ENCODE data around the gene PLCD1.

PLCD1 gene

DNA sequence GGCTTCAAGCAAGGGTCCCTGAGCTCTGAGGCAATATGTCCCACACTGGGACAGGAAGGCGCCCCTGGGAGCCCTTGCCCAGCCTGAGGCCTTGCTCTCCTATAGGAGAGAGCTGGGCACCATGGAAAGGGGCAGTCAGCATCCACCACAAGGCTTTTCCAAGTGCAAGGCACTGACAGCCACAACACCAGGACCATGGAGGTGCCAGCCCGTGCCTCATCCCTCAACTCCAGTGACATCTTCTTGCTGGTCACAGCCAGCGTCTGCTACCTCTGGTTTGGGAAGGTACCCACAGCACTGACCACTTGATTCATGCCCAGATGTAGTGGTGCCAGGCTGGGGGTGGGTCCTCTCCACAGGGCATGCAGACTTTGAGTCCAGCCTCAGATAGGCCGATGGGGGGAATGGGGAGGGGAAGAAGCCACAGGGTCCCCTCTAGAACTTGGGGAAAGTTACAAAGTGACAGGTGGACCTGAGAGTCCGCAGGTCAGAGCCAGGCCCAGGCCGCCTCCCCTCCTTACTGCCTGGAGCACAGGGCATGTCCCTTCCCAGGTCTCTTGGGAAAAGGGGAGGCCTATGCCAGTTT, 27.1 kb downstream of the PLCD1 start:
- no peak overlapping the region for H3K4me3 Mint-ChIP-seq
- no peak overlapping the region for H3K27ac Mint-ChIP-seq
- H3K4me1 Mint-ChIP-seq (ENCODE audit: low read depth): peaks cover 28% of the 10 kb centered on the region
- H3K9me3 Mint-ChIP-seq (ENCODE audit: low read depth): no peaks in the 10 kb centered on the region
- peaks cover 2% of the 10 kb centered on the region for H3K36me3 Mint-ChIP-seq
- no peaks in the 10 kb centered on the region for H3K27me3 Mint-ChIP-seq

DNA sequence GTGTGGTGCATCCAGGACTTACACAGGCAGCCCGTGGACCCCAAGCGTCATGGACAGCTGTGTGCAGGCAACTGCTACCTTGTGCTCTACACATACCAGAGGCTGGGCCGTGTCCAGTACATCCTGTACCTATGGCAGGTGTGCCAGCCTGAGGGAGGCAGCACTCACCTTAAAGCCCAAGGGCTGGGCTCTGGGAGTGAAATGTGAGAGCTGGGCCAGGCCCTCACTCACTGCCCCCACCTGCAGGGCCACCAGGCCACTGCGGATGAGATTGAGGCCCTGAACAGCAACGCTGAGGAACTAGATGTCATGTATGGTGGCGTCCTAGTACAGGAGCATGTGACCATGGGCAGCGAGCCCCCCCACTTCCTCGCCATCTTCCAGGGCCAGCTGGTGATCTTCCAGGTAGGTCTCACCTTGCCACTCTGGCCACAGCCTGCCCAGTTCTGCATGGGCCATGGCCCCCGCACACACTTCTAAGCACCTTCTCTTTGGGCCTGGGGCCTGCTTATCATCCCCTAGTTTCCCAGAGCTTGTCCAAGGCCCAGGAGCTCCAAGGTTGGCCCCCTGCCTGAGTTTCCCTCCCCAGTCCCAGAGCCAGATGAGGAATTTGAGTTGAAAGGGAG, 27.9 kb downstream of the PLCD1 start:
- Mint-ChIP-seq H3K9me3 (ENCODE audit: low read depth) (peaks cover 2% of the 10 kb centered on the region), H3K27ac (no peak overlapping the region), H3K27me3 (no peaks in the 10 kb centered on the region), H3K4me3 (no peak overlapping the region), H3K4me1 (ENCODE audit: low read depth) (peaks cover 34% of the 10 kb centered on the region), H3K36me3 (peaks cover 7% of the 10 kb centered on the region)

DNA sequence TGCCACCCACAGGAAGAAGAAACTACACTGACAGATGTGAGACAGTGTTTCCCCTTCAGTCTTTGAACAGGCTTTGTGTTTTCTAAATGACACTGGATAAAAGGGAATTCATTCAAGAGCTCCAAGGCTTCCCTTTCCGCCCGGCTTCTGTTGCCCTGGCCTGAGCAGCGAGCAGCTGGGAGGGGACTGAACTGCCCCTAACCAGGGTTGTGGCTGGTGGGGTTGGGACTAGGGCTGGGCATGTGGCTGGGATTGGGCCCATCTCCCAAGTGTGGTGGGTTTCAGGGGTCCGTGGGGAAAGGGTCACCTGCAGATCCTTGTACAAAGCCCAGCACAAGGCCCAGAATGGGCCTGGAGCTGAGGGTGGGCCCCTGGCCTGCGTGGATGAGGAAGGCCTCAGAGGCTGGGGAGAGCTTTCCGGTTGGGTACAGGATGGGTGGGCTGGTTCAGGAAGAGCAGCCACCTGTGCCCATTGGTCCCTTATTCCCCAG, 28.4 kb downstream of the PLCD1 start:
- no peak overlapping the region for H3K27ac Mint-ChIP-seq
- H3K9me3 Mint-ChIP-seq (ENCODE audit: low read depth): peaks cover 3% of the 10 kb centered on the region
- no peak overlapping the region for H3K4me3 Mint-ChIP-seq
- H3K4me1 Mint-ChIP-seq (ENCODE audit: low read depth): peaks cover 39% of the 10 kb centered on the region
- H3K36me3 Mint-ChIP-seq: peaks cover 10% of the 10 kb centered on the region
- H3K27me3 Mint-ChIP-seq: no peaks in the 10 kb centered on the region

DNA sequence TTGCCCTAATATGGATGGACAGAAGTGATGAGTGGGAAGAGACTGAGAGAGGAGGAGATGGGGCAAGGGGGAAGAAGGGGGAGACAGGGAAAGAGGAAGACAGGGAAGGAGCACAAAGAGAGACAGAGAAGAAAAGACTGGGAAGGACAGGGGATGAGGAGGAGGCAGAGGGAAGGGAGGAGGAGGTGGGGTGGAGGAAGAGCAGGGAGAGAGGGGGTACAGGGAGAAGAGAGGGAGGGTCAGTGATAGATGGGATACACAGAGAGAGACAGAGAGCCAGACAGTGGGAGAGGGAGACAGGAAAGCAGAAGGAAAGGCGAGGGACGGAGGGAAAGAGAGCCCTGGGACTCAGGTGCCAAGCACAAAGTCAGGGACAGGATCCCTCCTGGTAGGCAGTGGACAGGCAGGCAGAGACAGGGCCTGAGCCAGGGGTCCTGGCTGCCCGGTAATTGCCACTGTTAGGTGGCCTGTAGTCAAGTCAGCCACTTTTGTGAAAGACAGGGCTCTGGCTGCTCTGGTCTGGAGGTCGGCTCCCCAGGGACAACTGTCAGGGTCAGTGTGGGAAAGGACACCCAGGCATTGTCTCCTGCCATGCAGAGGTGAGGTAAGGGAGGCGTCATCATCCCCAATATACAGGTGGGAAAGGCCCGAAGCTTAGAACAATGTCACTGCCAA, 29.1 kb downstream of the PLCD1 start:
- Mint-ChIP-seq H3K36me3 (peaks cover 9% of the 10 kb centered on the region), H3K27me3 (no peaks in the 10 kb centered on the region), H3K27ac (no peak overlapping the region), H3K4me1 (ENCODE audit: low read depth) (peaks cover 45% of the 10 kb centered on the region), H3K9me3 (ENCODE audit: low read depth) (peaks cover 3% of the 10 kb centered on the region), H3K4me3 (no peak overlapping the region)

DNA sequence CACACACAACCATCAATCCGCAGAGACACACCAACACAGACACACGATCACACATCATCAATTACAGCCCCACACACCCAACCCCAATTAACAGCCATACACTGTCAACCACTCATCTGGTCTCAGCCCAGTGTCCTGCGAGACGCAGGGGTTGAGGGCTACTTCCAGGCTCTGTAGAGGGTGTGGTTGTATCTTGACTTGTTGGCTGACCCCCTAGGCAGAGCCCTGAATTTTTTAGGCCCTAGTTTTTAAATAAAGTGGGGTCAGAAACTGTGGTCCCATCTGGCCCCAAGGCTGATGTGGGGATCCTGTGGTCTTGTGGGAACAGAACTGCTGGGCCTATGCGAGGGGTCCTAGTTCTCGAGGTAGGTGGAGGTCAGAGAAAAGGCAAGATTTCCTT, 29.6 kb downstream of the PLCD1 start:
- H3K36me3 Mint-ChIP-seq: peaks cover 10% of the 10 kb centered on the region
- peaks cover 3% of the 10 kb centered on the region for H3K9me3 Mint-ChIP-seq (ENCODE audit: low read depth)
- peak overlapping the region; percentile 29 for H3K27ac Mint-ChIP-seq
- H3K27me3 Mint-ChIP-seq: no peaks in the 10 kb centered on the region
- peak overlapping the region; percentile 33 for H3K4me3 Mint-ChIP-seq
- peaks cover 50% of the 10 kb centered on the region for H3K4me1 Mint-ChIP-seq (ENCODE audit: low read depth)

DNA sequence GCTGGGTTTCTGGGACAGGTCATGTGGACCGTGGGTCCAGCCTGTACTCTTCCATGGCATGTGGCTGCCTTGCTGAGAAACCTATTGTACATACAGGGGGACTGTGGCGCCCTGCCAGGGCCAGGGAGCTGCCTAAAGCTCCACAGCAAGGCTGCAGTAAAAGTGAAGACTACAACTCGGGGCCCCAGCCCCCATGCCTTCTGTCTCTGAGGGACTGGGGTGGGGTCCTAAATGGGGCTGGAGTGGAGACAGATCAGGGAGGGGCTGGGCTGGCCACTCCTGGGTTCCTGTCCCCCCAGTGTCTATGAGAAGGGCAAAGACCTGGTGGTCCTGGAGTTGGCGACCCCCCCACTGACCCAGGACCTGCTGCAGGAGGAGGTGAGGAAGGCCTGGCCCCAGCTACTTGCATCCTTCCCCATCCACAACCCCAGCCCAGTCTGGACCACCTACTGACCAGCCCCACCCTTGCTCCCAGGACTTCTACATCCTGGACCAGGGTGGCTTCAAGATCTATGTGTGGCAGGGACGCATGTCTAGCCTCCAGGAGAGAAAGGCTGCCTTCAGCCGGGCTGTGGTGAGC, 31.6 kb downstream of the PLCD1 start:
- H3K4me1 Mint-ChIP-seq (ENCODE audit: low read depth): peaks cover 54% of the 10 kb centered on the region
- peaks cover 10% of the 10 kb centered on the region for H3K36me3 Mint-ChIP-seq
- H3K27me3 Mint-ChIP-seq: no peaks in the 10 kb centered on the region
- H3K4me3 Mint-ChIP-seq: peak overlapping the region; percentile 81
- H3K27ac Mint-ChIP-seq: peak overlapping the region; percentile 96
- peaks cover 3% of the 10 kb centered on the region for H3K9me3 Mint-ChIP-seq (ENCODE audit: low read depth)

DNA sequence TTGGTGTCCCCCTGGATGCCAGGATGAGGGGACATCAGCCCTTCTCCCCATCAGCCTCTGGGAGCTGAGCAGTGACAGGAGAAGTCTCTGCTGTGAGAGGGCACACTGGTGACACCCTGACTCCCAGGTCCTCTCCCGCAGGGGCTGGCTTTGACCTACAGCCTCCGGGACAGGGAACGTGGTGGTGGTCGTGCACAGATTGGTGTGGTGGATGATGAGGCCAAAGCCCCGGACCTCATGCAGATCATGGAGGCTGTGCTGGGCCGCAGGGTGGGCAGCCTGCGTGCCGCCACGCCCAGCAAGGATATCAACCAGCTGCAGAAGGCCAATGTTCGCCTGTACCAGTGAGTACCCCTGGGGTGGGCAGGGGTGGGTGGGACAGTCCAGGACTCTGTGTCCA, 32.1 kb downstream of the PLCD1 start:
- Mint-ChIP-seq H3K36me3 (peaks cover 10% of the 10 kb centered on the region), H3K27me3 (no peaks in the 10 kb centered on the region), H3K27ac (no peak overlapping the region), H3K4me1 (ENCODE audit: low read depth) (peaks cover 55% of the 10 kb centered on the region), H3K4me3 (no peak overlapping the region), H3K9me3 (ENCODE audit: low read depth) (peaks cover 3% of the 10 kb centered on the region)

DNA sequence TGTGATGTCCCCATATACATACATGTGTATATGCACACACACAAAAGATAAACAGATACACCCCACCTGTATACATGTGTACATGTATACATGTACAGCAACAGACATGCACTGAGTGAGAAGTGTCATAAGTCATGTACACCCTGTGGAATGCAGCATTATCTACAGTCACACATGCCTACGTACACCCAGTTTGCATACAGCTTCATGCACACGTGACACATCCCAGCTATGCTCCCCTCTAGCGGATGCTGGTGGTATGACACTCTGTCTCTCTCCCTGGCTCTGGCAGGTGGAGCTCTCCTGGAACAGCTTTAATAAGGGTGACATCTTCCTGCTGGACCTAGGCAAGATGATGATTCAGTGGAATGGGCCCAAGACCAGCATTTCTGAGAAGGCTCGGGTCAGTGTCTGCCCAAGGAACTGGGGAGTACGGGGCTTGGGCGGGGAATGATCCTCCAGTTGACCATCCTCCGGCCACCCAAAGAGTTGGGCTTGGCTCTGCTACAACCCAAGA, 32.6 kb downstream of the PLCD1 start:
- Mint-ChIP-seq H3K27me3 (no peaks in the 10 kb centered on the region), H3K4me1 (ENCODE audit: low read depth) (peaks cover 55% of the 10 kb centered on the region), H3K9me3 (ENCODE audit: low read depth) (peaks cover 3% of the 10 kb centered on the region), H3K36me3 (peaks cover 10% of the 10 kb centered on the region), H3K27ac (peak overlapping the region; percentile 91), H3K4me3 (peak overlapping the region; percentile 65)

DNA sequence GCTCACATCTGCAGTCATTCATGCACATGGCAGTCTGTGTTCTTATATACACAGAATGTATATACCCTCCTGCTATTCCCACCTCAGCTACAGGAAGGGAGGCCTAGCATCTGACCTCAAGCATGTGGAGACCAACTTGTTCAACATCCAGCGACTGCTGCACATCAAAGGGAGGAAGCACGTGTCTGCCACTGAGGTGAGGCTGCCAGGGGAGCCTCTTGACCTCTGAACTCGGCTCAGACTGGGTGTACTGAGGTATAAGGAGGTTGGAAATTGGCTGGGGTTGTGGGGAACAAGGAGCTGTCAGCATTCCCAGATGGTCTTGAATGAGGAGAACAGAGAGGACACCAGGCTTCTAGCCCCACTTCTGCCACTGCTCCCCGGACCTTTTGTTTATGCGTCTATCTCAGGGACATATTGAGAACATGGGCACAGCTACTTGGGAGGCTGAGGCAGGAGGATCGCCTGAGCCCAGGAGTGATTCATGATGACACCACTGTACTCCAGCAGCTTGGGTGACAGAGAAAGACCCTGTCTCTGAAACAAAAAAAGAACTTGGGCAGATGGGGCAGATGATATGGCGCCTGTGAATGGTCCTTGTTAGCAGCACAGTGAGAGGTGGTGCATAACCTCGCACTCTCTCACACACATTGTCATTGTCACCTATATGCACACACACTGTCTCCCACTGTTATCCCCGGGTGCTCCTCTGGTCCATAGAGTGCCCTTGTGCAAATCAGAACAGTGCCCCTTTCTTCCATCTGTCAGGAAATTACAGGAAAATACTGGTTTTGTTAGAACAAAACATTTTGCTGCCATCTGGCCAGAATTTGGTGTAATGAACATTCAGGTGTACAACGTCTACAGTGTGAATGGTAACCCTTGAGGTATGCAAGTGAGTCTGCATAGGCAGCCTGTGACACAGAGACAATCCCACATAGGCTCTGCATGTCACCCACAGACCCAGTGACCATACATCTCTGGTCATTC, 33.5 kb downstream of the PLCD1 start:
- Mint-ChIP-seq H3K27ac (peak overlapping the region; percentile 98), H3K36me3 (peaks cover 10% of the 10 kb centered on the region), H3K4me3 (peak overlapping the region; percentile 95), H3K9me3 (ENCODE audit: low read depth) (peaks cover 3% of the 10 kb centered on the region), H3K4me1 (ENCODE audit: low read depth) (peaks cover 55% of the 10 kb centered on the region), H3K27me3 (no peaks in the 10 kb centered on the region)

DNA sequence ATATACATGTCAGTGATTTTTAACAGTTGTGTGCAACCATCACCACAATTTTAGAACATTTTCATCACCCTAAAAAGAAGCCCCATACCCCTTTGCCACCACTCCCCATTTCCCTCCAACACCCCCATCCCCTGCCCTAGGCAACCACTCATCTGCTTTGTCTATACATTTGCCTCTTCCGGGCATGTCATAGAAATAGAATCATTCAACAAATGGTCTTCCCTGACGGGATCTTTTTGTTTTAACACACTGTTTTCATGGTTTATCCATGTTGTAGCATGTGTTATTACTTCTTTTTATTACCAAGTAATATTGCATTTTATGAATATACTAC, 34.8 kb downstream of the PLCD1 start:
- Mint-ChIP-seq H3K36me3 (peaks cover 10% of the 10 kb centered on the region), H3K27ac (peak overlapping the region; percentile 98), H3K9me3 (ENCODE audit: low read depth) (peaks cover 3% of the 10 kb centered on the region), H3K4me1 (ENCODE audit: low read depth) (peaks cover 53% of the 10 kb centered on the region), H3K4me3 (peak overlapping the region; percentile 95), H3K27me3 (no peaks in the 10 kb centered on the region)

DNA sequence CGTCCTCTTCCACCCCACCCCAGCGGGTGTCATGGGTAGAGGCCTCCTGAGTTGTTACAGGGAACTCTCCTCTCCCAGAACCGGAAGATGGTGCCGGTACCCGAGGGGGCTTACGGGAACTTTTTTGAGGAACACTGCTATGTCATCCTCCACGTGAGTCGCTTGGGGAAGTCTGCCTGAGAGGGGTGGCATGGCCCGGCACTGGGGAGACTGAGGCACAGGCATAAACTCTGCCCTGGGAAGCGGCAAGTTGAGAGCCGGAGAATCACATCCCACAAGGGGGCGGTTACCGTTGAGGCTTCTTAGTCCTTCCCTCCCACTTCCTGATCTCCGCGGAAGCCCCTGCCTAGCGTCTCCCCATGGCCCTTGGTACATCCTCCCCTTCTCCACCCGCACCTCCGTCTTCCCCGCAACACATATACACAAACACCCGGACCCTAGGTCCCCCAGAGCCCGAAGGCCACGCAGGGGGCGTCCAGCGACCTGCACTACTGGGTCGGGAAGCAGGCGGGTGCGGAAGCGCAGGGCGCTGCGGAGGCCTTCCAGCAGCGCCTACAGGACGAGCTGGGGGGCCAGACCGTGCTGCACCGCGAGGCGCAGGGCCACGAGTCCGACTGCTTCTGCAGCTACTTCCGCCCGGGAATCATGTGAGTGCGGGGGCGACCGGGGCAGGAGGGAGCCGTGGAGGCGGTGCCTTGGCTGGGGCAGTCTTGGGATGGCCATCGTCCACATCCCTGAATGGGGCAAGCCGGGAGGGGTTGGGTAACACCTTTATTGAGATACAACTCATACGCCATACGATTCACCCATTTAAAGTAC, 35.4 kb downstream of the PLCD1 start:
- Mint-ChIP-seq H3K4me1 (ENCODE audit: low read depth) (peaks cover 48% of the 10 kb centered on the region), H3K4me3 (peak overlapping the region; percentile 95), H3K36me3 (peaks cover 10% of the 10 kb centered on the region), H3K27me3 (no peaks in the 10 kb centered on the region), H3K27ac (peak overlapping the region; percentile 98), H3K9me3 (ENCODE audit: low read depth) (peaks cover 3% of the 10 kb centered on the region)

DNA sequence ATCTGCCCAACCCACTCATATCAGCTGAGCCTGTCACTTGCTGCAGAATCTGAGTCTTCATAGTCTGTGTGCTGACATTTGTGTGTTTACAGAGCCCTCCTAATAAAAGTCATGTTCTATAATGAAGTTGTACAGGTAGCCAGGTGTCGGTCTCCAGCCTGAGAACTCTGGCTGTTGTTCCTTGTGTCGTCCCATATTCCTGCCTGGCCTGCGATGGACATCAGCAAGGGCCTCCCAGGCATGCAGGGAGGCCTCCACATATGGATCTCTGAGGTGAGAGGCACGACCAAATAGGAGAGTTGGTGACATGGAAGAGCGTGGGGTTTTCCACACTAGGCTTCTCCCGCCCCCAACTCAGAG, 36.0 kb downstream of the PLCD1 start:
- peak overlapping the region; percentile 98 for H3K27ac Mint-ChIP-seq
- peaks cover 10% of the 10 kb centered on the region for H3K36me3 Mint-ChIP-seq
- peaks cover 45% of the 10 kb centered on the region for H3K4me1 Mint-ChIP-seq (ENCODE audit: low read depth)
- H3K9me3 Mint-ChIP-seq (ENCODE audit: low read depth): peaks cover 3% of the 10 kb centered on the region
- no peaks in the 10 kb centered on the region for H3K27me3 Mint-ChIP-seq
- H3K4me3 Mint-ChIP-seq: peak overlapping the region; percentile 95

DNA sequence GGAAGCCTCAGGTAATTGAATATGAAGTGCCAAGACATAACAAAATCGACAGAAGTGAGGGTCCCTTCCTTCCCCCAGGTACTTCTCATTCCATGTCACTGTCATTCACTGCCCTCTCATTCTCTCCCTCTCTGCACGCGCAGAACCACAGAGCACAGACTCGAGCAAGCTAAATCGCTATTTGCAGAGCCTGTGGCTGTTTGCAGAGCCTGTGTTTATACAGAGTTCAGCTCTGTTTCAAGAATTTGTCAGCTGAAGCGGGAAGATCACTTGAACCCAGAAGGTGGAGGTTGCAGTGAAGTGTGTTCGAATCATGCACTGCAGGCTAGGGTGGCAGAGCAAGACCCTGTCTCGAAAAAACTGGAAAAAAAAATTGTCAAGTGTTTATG, 36.4 kb downstream of the PLCD1 start:
- Mint-ChIP-seq H3K4me1 (ENCODE audit: low read depth) (peaks cover 42% of the 10 kb centered on the region), H3K9me3 (ENCODE audit: low read depth) (peaks cover 3% of the 10 kb centered on the region), H3K36me3 (peaks cover 10% of the 10 kb centered on the region), H3K27ac (peak overlapping the region; percentile 98), H3K27me3 (no peaks in the 10 kb centered on the region), H3K4me3 (peak overlapping the region; percentile 95)

Measured in activated naive CD8-positive, alpha-beta T cell (primary cell).